Activated gamma-delta T cell treated with Interleukin-2 at 50 U/mL for 16 hours (primary cell): ENCODE results near the gene RETN.

Experiments used
- DNase-seq: peaks from one replicate; pipeline ENCODE4 v3.0.0-alpha.2; 2020

Gene RETN

GRCh38 chr19:7709932-7710460, 41.1 kb downstream of the RETN start:
- no peak for DNase-seq

DNA sequence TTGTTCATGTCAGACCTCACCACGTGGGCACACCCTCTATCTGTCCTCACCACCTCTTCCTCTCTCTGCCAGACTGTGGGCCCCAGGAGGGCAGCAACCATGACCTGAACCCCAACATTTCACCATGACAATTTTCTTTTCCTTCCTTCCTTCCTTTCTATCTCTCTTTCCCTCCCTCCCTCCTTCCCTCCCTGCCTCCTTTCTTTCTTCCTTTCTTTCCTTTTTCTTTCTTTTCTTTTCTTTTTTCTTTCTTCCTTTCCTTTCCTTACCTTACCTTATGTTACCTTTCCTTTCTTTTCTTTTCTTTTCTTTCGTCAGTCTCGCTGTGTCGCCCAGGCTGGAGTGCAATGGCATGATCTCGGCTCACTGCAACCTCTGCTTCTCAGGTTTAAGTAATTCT, 41.8 kb downstream of the RETN start:
- DNase-seq, result no peak

- no peak for DNase-seq
Measured at GRCh38 chr19:7715671-7716070, 46.8 kb downstream of the RETN start.

GRCh38 chr19:7716762-7717161, 47.9 kb downstream of the RETN start:
- no peak for DNase-seq

- DNase-seq, result no peak
Measured at GRCh38 chr19:7718668-7719067, 49.8 kb downstream of the RETN start.
